G401 (cell line): Measurements from ENCODE around the gene ZNF736. TPM values are rescaled to one million over a fixed set of nuclear protein-coding genes. Genes with fewer than 3 reads are reported as not detected.

Experiments used
- DNase-seq: peaks from one replicate; pipeline ENCODE4 v3.0.0-alpha.2; 2015; ENCODE audit warnings: low spot score
- in situ Hi-C: cut with HindIII; loops from 2 replicates; pipeline ENCODE4 v1.10.0; 2016; ENCODE audit warnings: low sequenced_read_pairs, mixed read lengths
- total RNA-seq: library from RNA; depleted of rRNA; stranded (reverse); fragments of >200 nt; shearing (Covaris generic); gene quantifications from 2 replicates; pipeline ENCODE4 v1.2.3, GENCODE V29; 2014; rRNA removed

Gene ZNF736
- total RNA-seq, 1 experiment from 2014 or later = 0.81 TPM

DNA sequence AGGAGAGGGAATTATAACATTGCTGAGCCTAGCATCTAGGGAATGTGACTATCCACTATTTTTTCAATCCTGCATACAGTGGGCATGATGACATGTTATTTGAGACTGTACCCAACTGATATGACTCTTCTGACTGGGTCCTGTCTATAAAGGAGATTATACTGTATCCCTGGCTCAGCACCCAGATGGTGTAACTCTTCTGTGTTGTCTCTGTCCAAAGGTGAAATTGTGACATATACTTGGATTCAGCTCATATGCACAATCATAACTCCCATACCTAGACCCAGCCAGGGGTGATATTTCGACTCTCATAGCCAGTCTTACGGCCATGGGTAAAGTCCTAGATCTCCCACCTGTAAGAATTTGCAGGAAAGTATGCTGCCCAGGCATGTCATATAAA, 59.3 kb downstream of the ZNF736 start:
- no peak for DNase-seq
- in situ Hi-C loops = no loop called here

DNA sequence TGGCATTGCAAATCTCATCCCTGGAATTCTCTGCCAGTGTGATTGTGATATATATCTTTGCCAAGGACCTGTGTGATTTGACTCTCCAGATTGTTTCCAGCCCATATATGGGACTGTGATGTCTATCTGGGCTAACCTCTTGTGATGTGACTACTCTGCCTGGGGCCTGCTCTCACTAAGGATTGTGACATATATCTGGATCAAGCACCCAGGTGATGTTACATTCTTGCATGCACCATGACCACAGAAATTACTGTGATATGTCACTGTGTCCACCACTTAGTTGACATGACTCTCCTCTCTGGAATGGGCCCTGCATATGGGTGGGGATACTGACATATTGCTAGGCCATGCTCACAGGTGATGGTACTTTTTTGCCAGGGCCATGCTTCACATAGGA, 86.6 kb downstream of the ZNF736 start:
- in situ Hi-C loops = no loop called here
- no peak for DNase-seq

Other genes starting within 250 kb of the ZNF736 start
- not detected in 2 replicates for gene ZNF735, start 106.8 kb upstream of the ZNF736 start, total RNA-seq
- not detected in 2 replicates for gene ZNF679, start 85.5 kb upstream of the ZNF736 start, total RNA-seq
- 9.4 and 18.4 TPM in 2 replicates for gene ZNF680, start 249.1 kb downstream of the ZNF736 start, total RNA-seq